CD8-positive, alpha-beta memory T cell (primary cell): ENCODE data around the gene BSG. TPM values are rescaled to one million over a fixed set of nuclear protein-coding genes. Genes with fewer than 3 reads are reported as not detected.

Experiments
- CTCF ChIA-PET: fragments of 350-600 bp; sonication (Branson Sonifier 250); formaldehyde crosslinking; loops from one replicate; lab custom pipeline; 2021; ENCODE audit warnings: antibody characterized with exemption; lab: Charles Lee
- POLR2A ChIA-PET: fragments of 350-600 bp; sonication (Branson Sonifier 250); formaldehyde crosslinking; loops from one replicate; lab custom pipeline; 2021; ENCODE audit warnings: antibody characterized with exemption; lab: Charles Lee
- DNase-seq, 5 donors: peaks; one replicate each; pipeline versions ENCODE4 v3.0.0 to v3.0.0-alpha.2; 2020 to 2022; ENCODE audit warnings: mixed read lengths in 1 of 5
- H3K27ac ChIP-seq: one replicate; pipeline ENCODE4 v1.7.0; 2013; ENCODE audit warnings: low read depth, mild to moderate bottlenecking, low read length, moderate library complexity
- H3K27me3 ChIP-seq: 2 replicates; pipeline ENCODE4 v1.7.0; 2013; ENCODE audit warnings: low read length, mild to moderate bottlenecking; ENCODE audit not compliant: insufficient read depth, poor library complexity, severe bottlenecking
- H3K36me3 ChIP-seq: 2 replicates; pipeline ENCODE4 v1.7.0; 2013; ENCODE audit warnings: mild to moderate bottlenecking, low read length, moderate library complexity; ENCODE audit not compliant: insufficient read depth
- H3K4me1 ChIP-seq: 2 replicates; pipeline ENCODE4 v1.7.0; 2013; ENCODE audit warnings: mild to moderate bottlenecking, low read length, moderate library complexity; ENCODE audit not compliant: insufficient read depth
- H3K4me3 ChIP-seq: 2 replicates; pipeline ENCODE4 v1.7.0; 2013; ENCODE audit warnings: mild to moderate bottlenecking, low read length
- H3K9me3 ChIP-seq: 2 replicates; pipeline ENCODE4 v1.7.0; 2013; ENCODE audit warnings: mild to moderate bottlenecking, low read length
- H3K27ac Mint-ChIP-seq, 8 donors: one replicate each; pipeline ENCODE4 v1.8.0; 2020 to 2021; ENCODE audit warnings: mixed read lengths in 8 of 8, mild to moderate bottlenecking in 6 of 8, inconsistent platforms in 3 of 8, moderate library complexity in 3 of 8
- H3K27me3 Mint-ChIP-seq, 2 donors: one replicate each; pipeline ENCODE4 v1.8.0; 2020 to 2021; ENCODE audit warnings: mixed read lengths in 2 of 2, mild to moderate bottlenecking in 1 of 2, moderate library complexity in 1 of 2
- H3K36me3 Mint-ChIP-seq, 3 donors: one replicate each; pipeline ENCODE4 v1.8.0; 2020 to 2021; ENCODE audit warnings: mixed read lengths in 3 of 3, inconsistent platforms in 1 of 3, mild to moderate bottlenecking in 1 of 3
- H3K4me1 Mint-ChIP-seq, 3 donors: one replicate each; pipeline ENCODE4 v1.8.0; 2020 to 2021; ENCODE audit warnings: mixed read lengths in 3 of 3, inconsistent platforms in 1 of 3, mild to moderate bottlenecking in 1 of 3
- H3K4me3 Mint-ChIP-seq, 7 donors: one replicate each; pipeline ENCODE4 v1.8.0; 2020 to 2021; ENCODE audit warnings: mixed read lengths in 7 of 7, mild to moderate bottlenecking in 6 of 7, moderate library complexity in 4 of 7, inconsistent platforms in 2 of 7
- H3K9me3 Mint-ChIP-seq, 5 donors: one replicate each; pipeline ENCODE4 v1.8.0; 2020 to 2022; ENCODE audit warnings: mixed read lengths in 5 of 5, mild to moderate bottlenecking in 3 of 5, moderate library complexity in 2 of 5, inconsistent platforms in 1 of 5
- polyA plus RNA-seq: library from polyadenylated mRNA; unstranded; fragments of 300-500 nt; fragmentation: Illumina TruSeq; gene quantifications from one replicate; pipeline ENCODE4 v1.2.3, GENCODE V29; 2021
- total RNA-seq, 2 experiments: library from RNA; stranded (reverse); gene quantifications; one replicate each; pipeline ENCODE4 v1.2.3, GENCODE V29; 2021

BSG gene
- total and polyA plus RNA-seq, 3 experiments from 2014 or later = 250 to 436 (median 262) TPM

GRCh38 chr19:536031-536880, 36.1 kb upstream of the BSG start:
- Histone ChIP-seq H3K27ac (no peak overlapping the region), H3K4me1 (peaks cover 16% of the 10 kb centered on the region), H3K4me3 (no peak overlapping the region), H3K27me3 (no peaks in the 10 kb centered on the region), H3K36me3 (peaks cover 5% of the 10 kb centered on the region), H3K9me3 (no peaks in the 10 kb centered on the region)
- Mint-ChIP-seq H3K27me3 (no peaks in the 10 kb centered on the region), H3K27ac (peak overlapping the region in 1 of 8 donors; percentile 29), H3K36me3 (peaks cover 0 to 33% (median 3%) of the 10 kb centered on the region in 3 donors), H3K4me3 (peak overlapping the region in 1 of 7 donors; percentile 44), H3K4me1 (peaks cover 9 to 23% (median 16%) of the 10 kb centered on the region in 3 donors), H3K9me3 (no peaks in the 10 kb centered on the region)
- DNase-seq = no peak
- CTCF ChIA-PET = interaction anchor here (0.6 to 1.7 kb wide), 3 partner anchors 29 to 98 kb away, joined by 3 read pairs; partner anchors contain the start of gene TPGS1
- POLR2A ChIA-PET = no interaction called here

- H3K9me3 Mint-ChIP-seq = no peaks in the 10 kb centered on the region
- no peaks in the 10 kb centered on the region for H3K27me3 ChIP-seq
- no peaks in the 10 kb centered on the region for H3K9me3 ChIP-seq
- H3K4me1 Mint-ChIP-seq = peaks cover 9 to 23% (median 16%) of the 10 kb centered on the region in 3 donors
- H3K4me3 Mint-ChIP-seq = peak overlapping the region in 1 of 7 donors; percentile 44
- no peak overlapping the region for H3K27ac ChIP-seq
- H3K27ac Mint-ChIP-seq = no peak overlapping the region
- CTCF ChIA-PET = interaction anchor here (1.7 kb wide), 1 partner anchor 47 kb away, joined by 3 read pairs; no protein-coding TSS in a partner anchor
- DNase-seq = no peak
- no peak overlapping the region for H3K4me3 ChIP-seq
- H3K36me3 Mint-ChIP-seq = peaks cover 0 to 37% (median 3%) of the 10 kb centered on the region in 3 donors
- peaks cover 16% of the 10 kb centered on the region for H3K4me1 ChIP-seq
- H3K27me3 Mint-ChIP-seq = no peaks in the 10 kb centered on the region
- H3K36me3 ChIP-seq = peaks cover 5% of the 10 kb centered on the region
- POLR2A ChIA-PET = no interaction called here
These were observed 35.5 kb upstream of the BSG start for GRCh38 chr19:536881-537404.

- H3K27me3 ChIP-seq = no peaks in the 10 kb centered on the region
- peak overlapping the region in 1 of 7 donors; percentile 54 for H3K4me3 Mint-ChIP-seq
- H3K27ac Mint-ChIP-seq = peak overlapping the region in 2 of 8 donors; percentile 17 to 80
- ChIA-PET POLR2A (interaction anchor here (0.6 kb wide), 1 partner anchor 9 kb away, joined by 4 read pairs; no protein-coding TSS in a partner anchor), CTCF (no interaction called here)
- H3K4me1 ChIP-seq = peaks cover 13% of the 10 kb centered on the region
- peaks cover 0 to 45% (median 3%) of the 10 kb centered on the region in 3 donors for H3K36me3 Mint-ChIP-seq
- peaks cover 5% of the 10 kb centered on the region for H3K36me3 ChIP-seq
- H3K9me3 ChIP-seq = no peaks in the 10 kb centered on the region
- DNase-seq = peak in 1 of 5 donors; percentile 43
- no peak overlapping the region for H3K27ac ChIP-seq
- H3K27me3 Mint-ChIP-seq = peaks cover 0 to 6% of the 10 kb centered on the region in 2 donors
- peaks cover 8 to 19% (median 14%) of the 10 kb centered on the region in 3 donors for H3K4me1 Mint-ChIP-seq
- no peaks in the 10 kb centered on the region for H3K9me3 Mint-ChIP-seq
- no peak overlapping the region for H3K4me3 ChIP-seq
These were observed 33.6 kb upstream of the BSG start for GRCh38 chr19:538641-539428.

- H3K36me3 ChIP-seq = peaks cover 5% of the 10 kb centered on the region
- no peaks in the 10 kb centered on the region for H3K27me3 ChIP-seq
- POLR2A ChIA-PET = interaction anchor here (0.6 kb wide), 1 partner anchor 10 kb away, joined by 4 read pairs; no protein-coding TSS in a partner anchor
- no peak overlapping the region for H3K4me3 ChIP-seq
- H3K27me3 Mint-ChIP-seq = peaks cover 0 to 6% of the 10 kb centered on the region in 2 donors
- no peak for DNase-seq
- CTCF ChIA-PET = no interaction called here
- H3K27ac Mint-ChIP-seq = no peak overlapping the region
- no peaks in the 10 kb centered on the region for H3K9me3 ChIP-seq
- H3K4me3 Mint-ChIP-seq = no peak overlapping the region
- H3K27ac ChIP-seq = no peak overlapping the region
- H3K36me3 Mint-ChIP-seq = peaks cover 0 to 50% (median 3%) of the 10 kb centered on the region in 3 donors
- no peaks in the 10 kb centered on the region for H3K9me3 Mint-ChIP-seq
- H3K4me1 Mint-ChIP-seq = peaks cover 13 to 21% (median 15%) of the 10 kb centered on the region in 3 donors
- peaks cover 11% of the 10 kb centered on the region for H3K4me1 ChIP-seq
These were observed 32.9 kb upstream of the BSG start for GRCh38 chr19:539429-540030.

- Mint-ChIP-seq H3K27me3 (peaks cover 0 to 6% of the 10 kb centered on the region in 2 donors), H3K4me1 (peaks cover 19 to 23% (median 19%) of the 10 kb centered on the region in 3 donors)
- H3K36me3 ChIP-seq = peaks cover 5% of the 10 kb centered on the region
These were observed 31.3 kb upstream of the BSG start for GRCh38 chr19:540867-541637.

GRCh38 chr19:541699-542098, 30.7 kb upstream of the BSG start:
- Mint-ChIP-seq H3K36me3 (peaks cover 0 to 44% (median 3%) of the 10 kb centered on the region in 3 donors), H3K9me3 (no peaks in the 10 kb centered on the region), H3K27me3 (peaks cover 0 to 6% of the 10 kb centered on the region in 2 donors), H3K4me1 (peaks cover 19 to 23% (median 19%) of the 10 kb centered on the region in 3 donors), H3K4me3 (no peak overlapping the region), H3K27ac (peak overlapping the region in 1 of 8 donors; percentile 32)
- ChIA-PET CTCF (interaction anchor here (1.3 to 3.8 kb wide), 2 partner anchors 9 to 42 kb away, joined by 3 to 22 read pairs; partner anchors contain the start of gene CDC34), POLR2A (interaction anchor here (1.4 kb wide), 1 partner anchor 10 kb away, joined by 5 read pairs; the partner anchor contains the start of gene CDC34)
- DNase-seq = peak in 1 of 5 donors; percentile 37
- H3K9me3 ChIP-seq = no peaks in the 10 kb centered on the region
- H3K4me3 ChIP-seq = no peak overlapping the region
- no peaks in the 10 kb centered on the region for H3K27me3 ChIP-seq
- H3K27ac ChIP-seq = no peak overlapping the region
- peaks cover 17% of the 10 kb centered on the region for H3K4me1 ChIP-seq
- no peaks in the 10 kb centered on the region for H3K36me3 ChIP-seq

More at GRCh38 chr19:540867-541637, 31.3 kb upstream of the BSG start:
- H3K27me3 ChIP-seq = no peaks in the 10 kb centered on the region
- DNase-seq = peak in 1 of 5 donors; percentile 44
- no peaks in the 10 kb centered on the region for H3K9me3 ChIP-seq
- Mint-ChIP-seq H3K27ac (peak overlapping the region in 1 of 8 donors; percentile 32), H3K9me3 (no peaks in the 10 kb centered on the region), H3K4me3 (no peak overlapping the region), H3K36me3 (peaks cover 0 to 49% (median 3%) of the 10 kb centered on the region in 3 donors)
- no peak overlapping the region for H3K4me3 ChIP-seq
- ChIA-PET POLR2A (interaction anchor here (1.4 kb wide), 1 partner anchor 9 kb away, joined by 5 read pairs; the partner anchor contains the start of gene CDC34), CTCF (no interaction called here)
- H3K27ac ChIP-seq = no peak overlapping the region
- peaks cover 17% of the 10 kb centered on the region for H3K4me1 ChIP-seq
